WTC11 (cell line): Measurements from ENCODE around the gene EXD3. TPM values are rescaled to one million over a fixed set of nuclear protein-coding genes. Genes with fewer than 3 reads are reported as not detected.

Experiments
- ATAC-seq: fragments of 200-7000 bp; cut with Tn5 transposase; 2 replicates; pipeline ENCODE4 v1.10.0; 2021; ENCODE audit warnings: mild to moderate bottlenecking, moderate library complexity
- CTCF ChIA-PET: fragments of 300-600 bp; sonication (Branson Sonifier 250); formaldehyde crosslinking; loops from one replicate; lab custom pipeline; 2021; ENCODE audit warnings: antibody characterized with exemption; lab: Charles Lee
- POLR2A ChIA-PET: fragments of 350-600 bp; sonication (Branson Sonifier 250); formaldehyde crosslinking; loops from one replicate; lab custom pipeline; 2021; ENCODE audit warnings: antibody characterized with exemption; lab: Charles Lee
- DNase-seq: peaks from one replicate; pipeline ENCODE4 v3.0.0; 2021; ENCODE audit warnings: low spot score
- H3K27ac Mint-ChIP-seq: 2 replicates; pipeline ENCODE4 v1.8.0; 2021; ENCODE audit warnings: mixed read lengths
- H3K27me3 Mint-ChIP-seq: 2 replicates; pipeline ENCODE4 v1.8.0; 2021; ENCODE audit warnings: low read depth, mild to moderate bottlenecking, moderate library complexity, mixed read lengths
- H3K36me3 Mint-ChIP-seq: 2 replicates; pipeline ENCODE4 v1.8.0; 2021; ENCODE audit warnings: mixed read lengths
- H3K4me1 Mint-ChIP-seq: 2 replicates; pipeline ENCODE4 v1.8.0; 2022; ENCODE audit warnings: mixed read lengths
- H3K4me3 Mint-ChIP-seq: 2 replicates; pipeline ENCODE4 v1.8.0; 2021; ENCODE audit warnings: mild to moderate bottlenecking, moderate library complexity, mixed read lengths
- H3K9me3 Mint-ChIP-seq: 2 replicates; pipeline ENCODE4 v1.8.0; 2021; ENCODE audit warnings: mixed read lengths
- ATF2 ChIP-seq: sonication (generic); formaldehyde crosslinking; IDR thresholded peaks from 2 replicates; pipeline ENCODE4 v1.8.1; 2022; ENCODE audit warnings: low read depth, missing genetic modification reagents, borderline replicate concordance
- CREM ChIP-seq: sonication (generic); formaldehyde crosslinking; IDR thresholded peaks from 2 replicates; pipeline ENCODE4 v1.8.1; 2022; ENCODE audit warnings: mild to moderate bottlenecking, missing genetic modification reagents, moderate library complexity
- E2F1 ChIP-seq: sonication (generic); formaldehyde crosslinking; IDR thresholded peaks from 2 replicates; pipeline ENCODE4 v1.8.0; 2022; ENCODE audit warnings: mild to moderate bottlenecking, missing genetic modification reagents
- ELF4 ChIP-seq: sonication (generic); formaldehyde crosslinking; IDR thresholded peaks from 2 replicates; pipeline ENCODE4 v1.8.1; 2022; ENCODE audit warnings: low read depth, mild to moderate bottlenecking, moderate library complexity, missing genetic modification reagents
- ESRRA ChIP-seq: sonication (generic); formaldehyde crosslinking; IDR thresholded peaks from 2 replicates; pipeline ENCODE4 v1.8.1; 2022; ENCODE audit warnings: mild to moderate bottlenecking, missing genetic modification reagents, borderline replicate concordance
- GTF2I ChIP-seq: fragments of 250-450 bp; sonication (Bioruptor Pico); conservative IDR thresholded peaks from 2 replicates; pipeline ENCODE4 v1.4.0; 2021; ENCODE audit warnings: mild to moderate bottlenecking
- HMGXB4 ChIP-seq: sonication (generic); formaldehyde crosslinking; IDR thresholded peaks from 2 replicates; pipeline ENCODE4 v1.8.1; 2023; ENCODE audit warnings: mild to moderate bottlenecking, moderate library complexity, missing genetic modification reagents
- IRF1 ChIP-seq: sonication (generic); formaldehyde crosslinking; IDR thresholded peaks from 2 replicates; pipeline ENCODE4 v1.8.0; 2023; ENCODE audit warnings: missing genetic modification reagents
- KAT7 ChIP-seq: sonication (generic); formaldehyde crosslinking; IDR thresholded peaks from 2 replicates; pipeline ENCODE4 v1.8.1; 2023; ENCODE audit warnings: missing genetic modification reagents, mild to moderate bottlenecking, borderline replicate concordance
- MXD4 ChIP-seq: fragments of 250-450 bp; sonication (Bioruptor Pico); IDR thresholded peaks from 2 replicates; pipeline ENCODE4 v1.8.0; 2021; ENCODE audit warnings: mild to moderate bottlenecking, moderate library complexity, borderline replicate concordance
- NR1H2 ChIP-seq: sonication (generic); formaldehyde crosslinking; IDR thresholded peaks from 2 replicates; pipeline ENCODE4 v1.9.0; 2021; ENCODE audit warnings: mild to moderate bottlenecking, moderate library complexity, missing genetic modification reagents
- NR2C2 ChIP-seq: sonication (generic); formaldehyde crosslinking; IDR thresholded peaks from 2 replicates; pipeline ENCODE4 v1.8.0; 2022; ENCODE audit warnings: mild to moderate bottlenecking, missing genetic modification reagents
- RELA ChIP-seq: sonication (generic); formaldehyde crosslinking; IDR thresholded peaks from 2 replicates; pipeline ENCODE4 v1.8.1; 2022; ENCODE audit warnings: missing genetic modification reagents, mild to moderate bottlenecking, borderline replicate concordance
- SP1 ChIP-seq: sonication (generic); formaldehyde crosslinking; conservative IDR thresholded peaks from 2 replicates; pipeline ENCODE4 v1.8.1; 2022; ENCODE audit warnings: missing genetic modification reagents
- TEAD1 ChIP-seq: sonication (generic); formaldehyde crosslinking; IDR thresholded peaks from 2 replicates; pipeline ENCODE4 v1.8.0; 2022; ENCODE audit warnings: mild to moderate bottlenecking, missing genetic modification reagents
- TEAD4 ChIP-seq: sonication (generic); formaldehyde crosslinking; IDR thresholded peaks from 2 replicates; pipeline ENCODE4 v1.8.0; 2022; ENCODE audit warnings: mild to moderate bottlenecking, missing genetic modification reagents
- ZNF138 ChIP-seq: sonication (generic); formaldehyde crosslinking; conservative IDR thresholded peaks from 2 replicates; pipeline ENCODE4 v1.8.1; 2022; ENCODE audit warnings: mild to moderate bottlenecking, moderate library complexity, missing genetic modification reagents
- ZNF232 ChIP-seq: sonication (generic); formaldehyde crosslinking; IDR thresholded peaks from 2 replicates; pipeline ENCODE4 v1.8.0; 2022; ENCODE audit warnings: mild to moderate bottlenecking, missing genetic modification reagents
- ZNF263 ChIP-seq: sonication (generic); formaldehyde crosslinking; IDR thresholded peaks from 2 replicates; pipeline ENCODE4 v1.8.1; 2022; ENCODE audit warnings: low read depth, mild to moderate bottlenecking, moderate library complexity, missing genetic modification reagents
- total RNA-seq: library from RNA; stranded (reverse); gene quantifications from 3 replicates; pipeline ENCODE4 v1.2.3, GENCODE V29; 2021
- TF ChIP-seq, protein P1 (sequence below): sonication (generic); formaldehyde crosslinking; IDR thresholded peaks from 2 replicates; pipeline ENCODE4 v1.8.1; 2023; ENCODE audit warnings: mild to moderate bottlenecking, missing genetic modification reagents
- TF ChIP-seq, protein P2 (sequence below): fragments of 250-450 bp; sonication (Bioruptor Pico); IDR thresholded peaks from 2 replicates; pipeline ENCODE4 v1.9.0; 2021; ENCODE audit warnings: moderate library complexity, mild to moderate bottlenecking, inconsistent platforms, borderline replicate concordance
- TF ChIP-seq, protein P3 (sequence below): sonication (generic); formaldehyde crosslinking; IDR thresholded peaks from 2 replicates; pipeline ENCODE4 v1.8.1; 2022; ENCODE audit warnings: mild to moderate bottlenecking, missing genetic modification reagents, moderate library complexity, borderline replicate concordance
- TF ChIP-seq, protein P4 (sequence below): sonication (generic); formaldehyde crosslinking; IDR thresholded peaks from 2 replicates; pipeline ENCODE4 v1.8.1; 2023; ENCODE audit warnings: mild to moderate bottlenecking, missing genetic modification reagents, moderate library complexity

The EXD3 gene
- total RNA-seq, 1 experiment from 2014 or later: 21.2 TPM

DNA sequence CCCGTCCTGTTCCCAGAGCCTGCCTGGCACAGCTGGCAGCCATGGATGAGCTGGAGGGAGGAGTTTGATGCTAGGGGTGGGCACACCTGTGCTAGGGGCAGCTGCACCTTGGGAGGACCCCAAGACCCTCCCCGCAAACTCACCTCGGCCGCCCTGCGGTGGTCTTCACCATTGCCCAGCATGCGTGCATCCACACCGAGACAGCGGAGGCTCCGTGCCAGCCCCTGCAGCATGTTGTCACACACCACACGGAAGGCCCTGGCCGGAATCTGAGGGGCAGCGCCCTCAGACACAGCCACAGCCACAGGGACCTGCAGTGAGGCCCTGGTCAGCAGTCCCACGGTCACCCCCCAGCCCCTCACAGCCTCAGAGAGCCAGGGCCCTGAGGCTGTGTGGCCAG lies 75.0 kb downstream of the EXD3 start:
- Mint-ChIP-seq H3K27ac (no peak overlapping the region), H3K4me3 (no peak overlapping the region), H3K9me3 (peaks cover 35% of the 10 kb centered on the region), H3K27me3 (peaks cover 18% of the 10 kb centered on the region), H3K4me1 (no peaks in the 10 kb centered on the region), H3K36me3 (peaks cover 37% of the 10 kb centered on the region)
- ChIA-PET POLR2A (no interaction called here), CTCF (no interaction called here)
- ATAC-seq (no peak), DNase-seq (no peak)
- no peak for TF ChIP-seq NR2C2 (CRISPR knock-in tag)
- TF ChIP-seq ATF2: no peak
- no peak for TF ChIP-seq KAT7 (CRISPR knock-in tag)
- TF ChIP-seq, protein P1, sequence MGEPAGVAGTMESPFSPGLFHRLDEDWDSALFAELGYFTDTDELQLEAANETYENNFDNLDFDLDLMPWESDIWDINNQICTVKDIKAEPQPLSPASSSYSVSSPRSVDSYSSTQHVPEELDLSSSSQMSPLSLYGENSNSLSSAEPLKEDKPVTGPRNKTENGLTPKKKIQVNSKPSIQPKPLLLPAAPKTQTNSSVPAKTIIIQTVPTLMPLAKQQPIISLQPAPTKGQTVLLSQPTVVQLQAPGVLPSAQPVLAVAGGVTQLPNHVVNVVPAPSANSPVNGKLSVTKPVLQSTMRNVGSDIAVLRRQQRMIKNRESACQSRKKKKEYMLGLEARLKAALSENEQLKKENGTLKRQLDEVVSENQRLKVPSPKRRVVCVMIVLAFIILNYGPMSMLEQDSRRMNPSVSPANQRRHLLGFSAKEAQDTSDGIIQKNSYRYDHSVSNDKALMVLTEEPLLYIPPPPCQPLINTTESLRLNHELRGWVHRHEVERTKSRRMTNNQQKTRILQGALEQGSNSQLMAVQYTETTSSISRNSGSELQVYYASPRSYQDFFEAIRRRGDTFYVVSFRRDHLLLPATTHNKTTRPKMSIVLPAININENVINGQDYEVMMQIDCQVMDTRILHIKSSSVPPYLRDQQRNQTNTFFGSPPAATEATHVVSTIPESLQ (CRISPR knock-in tag): no peak
- no peak for TF ChIP-seq RELA (CRISPR knock-in tag)
- no peak for TF ChIP-seq ZNF232 (CRISPR knock-in tag)
- TF ChIP-seq NR1H2 (CRISPR knock-in tag): no peak
- no peak for TF ChIP-seq ZNF138 (CRISPR knock-in tag)
- TF ChIP-seq SP1 (CRISPR knock-in tag): no peak
- TF ChIP-seq TEAD4: no peak
- TF ChIP-seq, protein P2, sequence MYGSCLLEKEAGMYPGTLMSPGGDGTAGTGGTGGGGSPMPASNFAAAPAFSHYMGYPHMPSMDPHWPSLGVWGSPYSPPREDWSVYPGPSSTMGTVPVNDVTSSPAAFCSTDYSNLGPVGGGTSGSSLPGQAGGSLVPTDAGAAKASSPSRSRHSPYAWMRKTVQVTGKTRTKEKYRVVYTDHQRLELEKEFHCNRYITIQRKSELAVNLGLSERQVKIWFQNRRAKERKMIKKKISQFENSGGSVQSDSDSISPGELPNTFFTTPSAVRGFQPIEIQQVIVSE (CRISPR knock-in tag): no peak
- TF ChIP-seq, protein P3, sequence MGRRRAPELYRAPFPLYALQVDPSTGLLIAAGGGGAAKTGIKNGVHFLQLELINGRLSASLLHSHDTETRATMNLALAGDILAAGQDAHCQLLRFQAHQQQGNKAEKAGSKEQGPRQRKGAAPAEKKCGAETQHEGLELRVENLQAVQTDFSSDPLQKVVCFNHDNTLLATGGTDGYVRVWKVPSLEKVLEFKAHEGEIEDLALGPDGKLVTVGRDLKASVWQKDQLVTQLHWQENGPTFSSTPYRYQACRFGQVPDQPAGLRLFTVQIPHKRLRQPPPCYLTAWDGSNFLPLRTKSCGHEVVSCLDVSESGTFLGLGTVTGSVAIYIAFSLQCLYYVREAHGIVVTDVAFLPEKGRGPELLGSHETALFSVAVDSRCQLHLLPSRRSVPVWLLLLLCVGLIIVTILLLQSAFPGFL (CRISPR knock-in tag): no peak
- TF ChIP-seq ELF4 (CRISPR knock-in tag): no peak
- no peak for TF ChIP-seq ZNF263
- TF ChIP-seq IRF1: no peak

GRCh38 chr9:137342482-137342881 lies 80.5 kb downstream of the EXD3 start:
- POLR2A ChIA-PET: no interaction called here
- H3K9me3 Mint-ChIP-seq: peaks cover 70% of the 10 kb centered on the region

DNA sequence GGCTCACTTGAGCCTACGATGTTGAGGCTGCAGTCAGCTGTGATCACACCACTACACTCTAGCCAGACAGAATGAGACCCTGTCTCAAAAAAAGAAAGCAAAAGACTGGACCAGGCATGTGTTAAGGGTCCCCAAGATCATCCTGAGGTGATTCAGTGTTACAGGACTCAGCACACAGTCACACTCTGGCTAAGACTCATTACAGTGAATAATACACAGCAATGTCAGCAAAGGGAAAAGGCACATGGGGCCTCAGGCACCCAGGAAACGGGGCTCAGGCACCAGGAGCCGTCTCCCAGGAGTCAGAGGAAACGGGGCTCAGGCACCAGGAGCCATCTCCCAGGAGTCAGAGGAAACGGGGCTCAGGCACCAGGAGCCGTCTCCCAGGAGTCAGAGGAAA lies 81.7 kb downstream of the EXD3 start:
- ATAC-seq (no peak), DNase-seq (no peak)
- ChIA-PET CTCF (no interaction called here), POLR2A (no interaction called here)
- Mint-ChIP-seq H3K4me1 (no peaks in the 10 kb centered on the region), H3K27ac (no peak overlapping the region), H3K36me3 (peaks cover 48% of the 10 kb centered on the region), H3K27me3 (peaks cover 39% of the 10 kb centered on the region), H3K9me3 (peaks cover 72% of the 10 kb centered on the region), H3K4me3 (no peak overlapping the region)
- TF ChIP-seq MXD4 (no peak), ZNF232 (CRISPR knock-in tag) (no peak), GTF2I (CRISPR knock-in tag) (no peak), TEAD1 (CRISPR knock-in tag) (no peak), HMGXB4 (no peak), CREM (CRISPR knock-in tag) (no peak), E2F1 (CRISPR knock-in tag) (no peak)
- TF ChIP-seq, protein P4, sequence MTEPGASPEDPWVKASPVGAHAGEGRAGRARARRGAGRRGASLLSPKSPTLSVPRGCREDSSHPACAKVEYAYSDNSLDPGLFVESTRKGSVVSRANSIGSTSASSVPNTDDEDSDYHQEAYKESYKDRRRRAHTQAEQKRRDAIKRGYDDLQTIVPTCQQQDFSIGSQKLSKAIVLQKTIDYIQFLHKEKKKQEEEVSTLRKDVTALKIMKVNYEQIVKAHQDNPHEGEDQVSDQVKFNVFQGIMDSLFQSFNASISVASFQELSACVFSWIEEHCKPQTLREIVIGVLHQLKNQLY (CRISPR knock-in tag): no peak

More at GRCh38 chr9:137342482-137342881, 80.5 kb downstream of the EXD3 start:
- Mint-ChIP-seq H3K4me1 (no peaks in the 10 kb centered on the region), H3K27ac (no peak overlapping the region), H3K36me3 (peaks cover 55% of the 10 kb centered on the region), H3K4me3 (no peak overlapping the region), H3K27me3 (peaks cover 41% of the 10 kb centered on the region)
- no peak for TF ChIP-seq ESRRA (CRISPR knock-in tag)
- ATAC-seq: no peak
- DNase-seq: no peak
- CTCF ChIA-PET: no interaction called here
